BJ (cell line): ENCODE measurements around the gene UBE2B. TPM values are rescaled to one million over a fixed set of nuclear protein-coding genes. Genes with fewer than 3 reads are reported as not detected.

Source experiments
- CTCF ChIA-PET: fragments of 350-600 bp; formaldehyde crosslinking; extraction: SDS; loops from one replicate; lab custom pipeline; 2021; ENCODE audit warnings: antibody characterized with exemption, inconsistent platforms; lab: Yijun Ruan, JAX
- POLR2A ChIA-PET: fragments of 300-600 bp; sonication (Branson Sonifier 250); formaldehyde crosslinking; extraction: SDS; loops from one replicate; lab custom pipeline; 2021; ENCODE audit warnings: antibody characterized with exemption; lab: Charles Lee
- DNase-seq: peaks from one replicate; pipeline ENCODE4 v3.0.0-alpha.2; 2011; ENCODE audit warnings: low read depth
- H3K27me3 ChIP-seq: 2 replicates; pipeline ENCODE4 v1.6.0; 2011; ENCODE audit warnings: low read length; ENCODE audit not compliant: control insufficient read depth, insufficient read depth
- H3K36me3 ChIP-seq: 2 replicates; pipeline ENCODE4 v1.5.1; 2011; ENCODE audit warnings: low read length; ENCODE audit not compliant: control insufficient read depth, insufficient read depth
- H3K4me3 ChIP-seq: 2 replicates; pipeline ENCODE4 v1.5.1; 2011; ENCODE audit warnings: low read depth, mild to moderate bottlenecking, control low read depth, low read length
- polyA plus RNA-seq: library from polyadenylated mRNA; depleted of rRNA; stranded (reverse); fragments of >200 nt; gene quantifications from 2 replicates; pipeline ENCODE4 v1.2.3, GENCODE V29; 2011
- TF ChIP-seq, protein P1 (sequence below): IDR thresholded peaks from 2 replicates; pipeline ENCODE4 v1.5.1; 2011; ENCODE audit warnings: low read depth, mild to moderate bottlenecking, control low read depth, inconsistent platforms, low read length, moderate library complexity; ENCODE audit not compliant: insufficient read depth

UBE2B gene
- polyA plus RNA-seq, 1 experiment = 17.6 TPM

- no peak for DNase-seq
- TF ChIP-seq, protein P1, sequence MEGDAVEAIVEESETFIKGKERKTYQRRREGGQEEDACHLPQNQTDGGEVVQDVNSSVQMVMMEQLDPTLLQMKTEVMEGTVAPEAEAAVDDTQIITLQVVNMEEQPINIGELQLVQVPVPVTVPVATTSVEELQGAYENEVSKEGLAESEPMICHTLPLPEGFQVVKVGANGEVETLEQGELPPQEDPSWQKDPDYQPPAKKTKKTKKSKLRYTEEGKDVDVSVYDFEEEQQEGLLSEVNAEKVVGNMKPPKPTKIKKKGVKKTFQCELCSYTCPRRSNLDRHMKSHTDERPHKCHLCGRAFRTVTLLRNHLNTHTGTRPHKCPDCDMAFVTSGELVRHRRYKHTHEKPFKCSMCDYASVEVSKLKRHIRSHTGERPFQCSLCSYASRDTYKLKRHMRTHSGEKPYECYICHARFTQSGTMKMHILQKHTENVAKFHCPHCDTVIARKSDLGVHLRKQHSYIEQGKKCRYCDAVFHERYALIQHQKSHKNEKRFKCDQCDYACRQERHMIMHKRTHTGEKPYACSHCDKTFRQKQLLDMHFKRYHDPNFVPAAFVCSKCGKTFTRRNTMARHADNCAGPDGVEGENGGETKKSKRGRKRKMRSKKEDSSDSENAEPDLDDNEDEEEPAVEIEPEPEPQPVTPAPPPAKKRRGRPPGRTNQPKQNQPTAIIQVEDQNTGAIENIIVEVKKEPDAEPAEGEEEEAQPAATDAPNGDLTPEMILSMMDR = no peak
- Histone ChIP-seq H3K4me3 (no peak overlapping the region), H3K27me3 (no peaks in the 10 kb centered on the region), H3K36me3 (no peaks in the 10 kb centered on the region)
- ChIA-PET POLR2A (no interaction called here), CTCF (interaction anchor here (3.2 to 3.4 kb wide), 2 partner anchors 16 to 100 kb away, joined by 9 to 13 read pairs; partner anchors contain the start of gene CDKN2AIPNL)
These were observed 56.2 kb downstream of the UBE2B start for GRCh38 chr5:134427540-134428041.

GRCh38 chr5:134430001-134430569 lies 58.7 kb downstream of the UBE2B start:
- no peaks in the 10 kb centered on the region for H3K36me3 ChIP-seq
- ChIA-PET POLR2A (interaction anchor here (0.5 kb wide), 1 partner anchor 10 kb away, joined by 10 read pairs; no protein-coding TSS in a partner anchor), CTCF (interaction anchor here (3.2 to 3.4 kb wide), 2 partner anchors 18 to 97 kb away, joined by 9 to 13 read pairs; partner anchors contain the start of gene CDKN2AIPNL)
- TF ChIP-seq, protein P1 = no peak
- no peaks in the 10 kb centered on the region for H3K27me3 ChIP-seq
- H3K4me3 ChIP-seq = no peak overlapping the region
- DNase-seq = no peak

DNA sequence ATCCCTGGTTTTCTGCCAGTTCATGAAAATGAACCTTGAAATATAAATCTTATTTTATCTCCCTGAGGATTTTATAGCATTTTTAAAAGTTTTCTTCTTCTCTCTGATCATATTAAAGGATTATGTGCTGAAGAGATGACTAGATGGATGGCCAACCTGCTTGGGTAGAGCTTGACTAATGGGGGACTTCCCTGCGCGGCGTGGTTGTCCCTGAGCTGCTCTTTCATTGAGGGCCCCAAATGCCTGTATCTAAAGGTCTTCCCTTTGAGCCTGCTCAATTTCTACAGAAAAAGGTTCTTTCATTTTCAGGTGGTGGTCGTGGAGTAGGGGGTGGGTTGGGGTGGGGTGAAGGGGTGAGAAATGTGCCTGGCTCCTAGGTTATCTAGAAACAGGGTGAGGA lies 60.8 kb downstream of the UBE2B start:
- DNase-seq = no peak
- H3K36me3 ChIP-seq = no peaks in the 10 kb centered on the region
- CTCF ChIA-PET = no interaction called here
- POLR2A ChIA-PET = no interaction called here
- H3K4me3 ChIP-seq = no peak overlapping the region
- no peaks in the 10 kb centered on the region for H3K27me3 ChIP-seq
- TF ChIP-seq, protein P1 = no peak

DNA sequence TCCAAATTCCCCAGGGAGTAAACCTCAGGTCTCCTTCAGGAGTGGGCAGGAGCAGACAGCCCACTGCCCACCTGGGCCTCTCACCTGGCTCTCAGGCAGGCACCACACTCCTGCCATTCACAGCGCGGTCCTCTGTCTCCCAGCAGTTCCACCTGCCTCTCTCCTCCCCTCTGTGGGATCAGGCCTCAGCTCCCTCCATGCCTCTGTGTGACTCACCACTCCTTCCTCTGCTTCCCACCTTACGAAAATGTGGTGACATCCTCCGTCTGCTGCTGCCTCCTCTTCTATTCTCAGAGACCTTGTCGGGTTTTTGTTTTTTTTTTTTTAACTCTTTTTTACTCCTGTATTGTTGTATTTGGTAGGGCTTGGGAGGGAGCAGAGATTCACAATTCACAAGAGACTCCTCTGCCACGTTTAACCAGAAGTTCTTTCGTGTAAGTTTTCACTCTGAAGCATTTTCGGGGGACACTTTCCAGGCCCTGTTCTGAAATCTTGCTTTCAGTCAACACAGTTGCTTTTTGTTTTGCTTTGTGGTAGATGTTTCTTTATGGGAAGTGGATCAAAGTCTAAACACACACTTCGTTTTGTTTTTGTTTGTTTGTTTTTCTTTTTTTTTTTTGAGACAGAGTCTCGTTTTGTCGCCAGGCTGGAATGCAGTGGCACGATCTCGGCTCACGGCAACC lies 61.4 kb downstream of the UBE2B start:
- H3K4me3 ChIP-seq = no peak overlapping the region
- TF ChIP-seq, protein P1 = no peak
- CTCF ChIA-PET = no interaction called here
- DNase-seq = no peak
- POLR2A ChIA-PET = no interaction called here
- no peaks in the 10 kb centered on the region for H3K27me3 ChIP-seq
- no peaks in the 10 kb centered on the region for H3K36me3 ChIP-seq

GRCh38 chr5:134435560-134435959 lies 64.2 kb downstream of the UBE2B start:
- CTCF ChIA-PET = interaction anchor here (2.2 kb wide), 1 partner anchor 24 kb away, joined by 10 read pairs; the partner anchor contains the start of gene CDKN2AIPNL
- Histone ChIP-seq H3K27me3 (no peaks in the 10 kb centered on the region), H3K36me3 (no peaks in the 10 kb centered on the region), H3K4me3 (no peak overlapping the region)
- DNase-seq = no peak
- POLR2A ChIA-PET = no interaction called here
- TF ChIP-seq, protein P1 = no peak
